GM19043 (cell line): ENCODE measurements around the gene DENND1A.

Experiments
- ATAC-seq: cut with Tn5 transposase; IDR thresholded peaks from one replicate; pipeline ENCODE4 v1.9.1; 2021; ENCODE audit warnings: low read depth; ENCODE audit not compliant: unreplicated experiment

DENND1A gene

GRCh38 chr9:123865226-123866000 lies 64.5 kb downstream of the DENND1A start:
- no peak for ATAC-seq

- no peak for ATAC-seq
Measured at GRCh38 chr9:123864251-123864650, 65.7 kb downstream of the DENND1A start.

DNA sequence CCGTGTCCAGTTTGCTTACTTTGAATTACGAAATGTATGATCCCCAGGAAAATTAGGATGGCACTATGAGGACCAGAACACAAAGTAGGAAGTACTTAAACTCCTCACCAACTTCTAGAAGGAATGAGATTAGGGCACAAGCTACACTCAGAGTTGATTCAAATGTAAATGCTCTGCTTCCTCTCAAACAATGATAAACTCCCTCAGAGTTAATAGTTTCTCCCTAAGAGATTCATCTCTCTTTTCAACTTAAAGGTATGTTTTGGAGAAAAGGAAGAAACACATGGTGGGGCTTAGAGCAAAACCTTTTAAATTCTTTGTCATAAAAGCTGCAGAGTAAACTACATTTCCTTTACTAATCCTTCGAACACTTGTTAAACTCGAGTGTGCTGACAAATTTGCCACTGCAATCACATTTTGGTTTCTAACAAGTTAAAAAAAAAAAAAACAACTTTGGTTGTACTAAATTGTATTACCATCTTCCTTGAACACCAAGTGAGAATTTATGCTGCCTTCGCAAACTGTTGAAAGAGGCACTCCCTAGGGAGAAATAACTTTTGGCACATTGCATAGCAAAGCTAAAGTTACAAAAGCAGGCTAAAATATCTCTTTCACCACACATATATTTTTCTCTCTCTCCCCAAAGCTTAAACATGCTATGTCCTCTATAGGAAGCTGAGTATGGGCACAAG lies 66.6 kb downstream of the DENND1A start:
- ATAC-seq: no peak

DNA sequence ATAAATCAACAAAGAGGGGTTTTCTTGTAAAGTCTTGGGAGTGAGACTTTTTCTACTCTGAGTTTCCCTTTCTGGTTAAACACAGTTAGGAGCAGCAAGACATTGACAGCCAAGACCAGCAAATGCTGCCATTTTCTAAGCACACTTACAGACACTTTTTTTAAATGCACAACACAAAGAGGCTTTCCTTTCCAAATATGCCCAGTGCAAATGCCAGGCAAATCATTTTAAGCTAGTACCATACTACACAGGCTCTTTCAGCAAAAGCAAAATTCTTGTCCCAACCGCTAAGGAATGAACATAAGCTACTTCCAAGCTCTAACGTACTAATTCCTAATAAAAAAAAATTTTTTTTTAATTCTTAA lies 68.2 kb downstream of the DENND1A start:
- no peak for ATAC-seq

DNA sequence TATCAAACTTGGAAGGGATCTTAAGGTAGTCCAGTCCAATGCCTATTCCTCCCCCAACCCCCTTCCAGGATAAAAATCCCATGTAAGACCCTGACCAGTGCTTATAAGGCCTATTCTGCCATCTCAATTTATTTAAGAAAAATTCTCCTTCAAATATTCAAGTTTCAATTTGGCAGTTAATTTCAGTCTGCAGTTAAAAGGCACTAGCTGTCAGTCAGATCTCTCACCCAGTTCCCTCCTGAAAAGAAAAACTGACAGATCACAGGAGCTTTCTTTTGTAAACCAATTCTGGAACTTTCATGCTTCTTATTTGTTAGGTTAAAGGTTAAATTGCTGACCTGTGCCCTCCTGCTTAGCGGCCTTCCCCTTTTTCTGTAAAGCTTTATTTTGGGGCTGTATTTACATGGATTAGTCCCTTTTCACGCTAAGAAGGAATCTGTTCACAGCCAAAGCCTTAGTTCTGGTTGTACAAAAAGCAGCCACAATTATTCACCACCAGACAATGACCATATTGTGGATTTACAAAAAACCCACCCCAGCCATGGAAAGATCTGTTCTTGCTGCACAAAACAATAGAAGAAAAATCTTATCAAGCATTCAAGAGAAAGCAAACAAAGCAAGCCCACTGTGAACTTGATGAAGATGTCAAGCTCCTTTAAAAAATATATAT lies 68.7 kb downstream of the DENND1A start:
- ATAC-seq: no peak

GRCh38 chr9:123860603-123861002 lies 69.3 kb downstream of the DENND1A start:
- no peak for ATAC-seq

DNA sequence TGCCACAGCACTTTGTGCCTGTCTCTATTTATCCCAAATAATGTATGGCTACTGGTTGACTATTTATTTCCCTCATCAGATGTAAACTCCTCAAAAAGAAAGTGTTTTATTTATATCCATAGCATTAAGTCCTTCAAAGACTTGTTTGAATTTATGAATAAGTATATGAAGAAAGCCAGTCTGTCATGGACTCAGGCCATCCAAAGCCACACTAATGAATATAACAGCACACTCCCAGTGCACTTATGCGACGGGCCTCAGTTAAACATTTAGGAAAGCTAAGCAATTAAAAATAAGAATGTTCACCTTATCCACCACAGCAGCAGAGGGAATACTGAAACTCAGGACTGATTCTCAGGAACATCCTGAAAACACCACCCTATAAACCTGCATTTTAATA lies 77.5 kb downstream of the DENND1A start:
- ATAC-seq: no peak

- no peak for ATAC-seq
Measured at GRCh38 chr9:123851851-123852250, 78.1 kb downstream of the DENND1A start.

DNA sequence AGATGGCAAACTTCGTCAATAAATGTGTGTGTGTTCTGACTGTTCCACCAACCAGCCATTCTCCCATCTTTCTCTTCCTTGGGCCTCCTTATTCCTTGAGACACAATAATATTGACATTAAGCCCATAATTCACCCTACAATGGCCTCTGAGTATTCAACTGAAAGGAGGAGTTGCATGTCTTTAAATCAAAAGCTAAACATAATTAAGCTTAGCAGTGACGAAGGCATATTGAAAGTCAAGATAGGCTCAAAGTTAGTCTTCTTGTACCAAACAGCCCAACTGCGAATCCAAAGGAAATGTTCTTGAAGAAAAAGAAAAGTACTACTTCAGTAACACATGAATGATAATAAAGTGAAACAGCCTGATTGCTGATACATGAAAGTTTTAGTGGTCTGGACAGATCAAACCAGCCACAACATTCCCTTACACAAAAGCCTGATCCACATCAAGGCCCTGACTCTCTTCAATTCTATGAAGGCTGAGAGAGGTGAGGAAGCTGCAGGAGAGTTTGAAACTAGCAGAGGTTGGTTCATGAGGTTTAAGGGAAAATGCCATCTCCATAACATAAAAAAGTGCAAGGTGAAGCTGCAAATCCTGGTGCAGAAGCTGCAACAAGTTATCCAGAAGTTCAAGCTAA lies 81.4 kb downstream of the DENND1A start:
- no peak for ATAC-seq

DNA sequence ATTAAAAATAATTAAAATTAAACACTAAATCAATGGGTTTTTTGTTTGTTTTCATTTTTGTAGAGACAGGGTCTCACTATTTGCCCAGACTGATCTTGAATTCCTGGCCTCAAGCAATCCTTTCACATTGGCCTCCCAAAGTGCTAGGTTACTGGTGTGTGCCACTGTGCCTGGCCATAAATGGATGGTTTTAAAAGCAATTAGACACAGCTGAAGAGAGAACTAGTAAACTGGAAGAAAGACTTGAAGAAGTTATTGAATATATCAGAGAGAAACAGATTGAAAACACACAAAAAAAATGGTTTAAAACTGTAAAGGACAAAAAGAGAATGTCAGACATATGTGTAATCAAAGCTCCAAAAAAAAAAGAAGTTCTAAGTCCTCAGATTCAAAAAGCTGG lies 83.0 kb downstream of the DENND1A start:
- no peak for ATAC-seq

GRCh38 chr9:123843703-123844102 lies 86.2 kb downstream of the DENND1A start:
- ATAC-seq: no peak

DNA sequence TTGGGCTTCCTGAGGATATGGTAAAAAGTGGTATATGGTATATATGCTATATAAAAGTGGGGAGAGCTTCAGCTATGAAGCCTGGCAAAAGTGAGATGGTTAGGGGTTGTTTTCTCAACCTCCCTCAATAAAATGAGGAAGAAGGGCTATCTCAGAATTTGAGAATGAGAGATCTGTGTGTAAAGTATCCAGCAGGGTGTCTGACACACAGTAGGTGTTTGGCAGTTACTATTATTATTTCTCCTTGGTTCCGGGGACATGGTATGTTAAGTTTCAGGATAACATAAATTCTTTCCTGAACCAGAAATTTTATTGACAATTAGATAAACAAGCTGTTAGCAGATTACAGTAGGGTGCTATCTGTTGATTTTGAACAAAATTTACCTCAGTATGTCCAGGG lies 94.1 kb downstream of the DENND1A start:
- no peak for ATAC-seq

DNA sequence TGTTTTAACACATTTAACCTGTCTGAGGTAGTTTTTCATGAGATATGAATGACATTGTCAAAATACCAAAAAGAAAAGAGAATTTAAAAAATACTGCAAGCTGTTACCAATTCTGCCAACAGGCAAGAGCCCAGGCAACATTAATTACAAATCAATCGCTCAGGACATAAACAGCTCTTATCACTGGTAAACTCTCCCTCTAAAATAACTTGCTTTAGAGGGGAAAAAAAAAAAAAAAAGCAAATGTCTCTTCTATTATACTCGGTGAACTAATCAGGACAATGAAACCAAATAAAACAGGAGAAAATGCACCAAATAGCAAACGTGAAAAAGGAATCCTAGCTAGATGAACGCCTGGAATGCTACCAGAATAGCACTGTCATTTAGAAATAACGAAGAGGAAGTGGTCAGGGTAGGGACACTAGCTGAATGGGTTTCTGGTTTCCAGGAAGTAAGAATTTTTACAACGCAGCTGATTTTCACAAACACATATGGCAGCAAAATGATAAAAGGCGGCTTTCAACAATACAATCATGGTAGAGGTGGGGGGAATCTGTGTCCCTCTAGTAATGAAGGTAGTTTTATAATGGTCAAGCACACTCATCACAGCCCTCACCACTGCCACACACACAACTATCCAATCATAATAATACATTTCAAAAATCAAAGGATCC lies 94.9 kb downstream of the DENND1A start:
- ATAC-seq: no peak

- ATAC-seq: no peak
Measured at GRCh38 chr9:123834218-123834888, 95.6 kb downstream of the DENND1A start.

- ATAC-seq: no peak
Measured at GRCh38 chr9:123832858-123833650, 96.9 kb downstream of the DENND1A start.

DNA sequence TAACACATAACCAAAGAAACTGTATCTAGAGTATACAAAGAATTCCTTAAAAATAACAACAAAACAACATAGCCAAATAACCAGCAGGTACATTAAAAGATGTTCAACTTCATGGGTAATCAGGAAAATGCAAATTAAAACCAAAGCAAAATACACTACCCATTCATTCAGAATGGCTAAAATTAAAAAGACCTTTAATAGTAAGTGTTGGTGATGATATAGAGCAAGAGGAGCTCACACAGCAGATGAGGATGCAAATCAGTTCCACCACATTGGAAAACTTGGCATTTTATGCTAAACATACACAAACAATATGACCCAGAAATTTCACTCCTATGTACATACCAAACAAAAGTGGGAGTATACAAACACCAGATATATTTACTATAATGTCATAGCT lies 97.8 kb downstream of the DENND1A start:
- no peak for ATAC-seq

- no peak for ATAC-seq
Measured at GRCh38 chr9:123828449-123828848, 101.5 kb downstream of the DENND1A start.

DNA sequence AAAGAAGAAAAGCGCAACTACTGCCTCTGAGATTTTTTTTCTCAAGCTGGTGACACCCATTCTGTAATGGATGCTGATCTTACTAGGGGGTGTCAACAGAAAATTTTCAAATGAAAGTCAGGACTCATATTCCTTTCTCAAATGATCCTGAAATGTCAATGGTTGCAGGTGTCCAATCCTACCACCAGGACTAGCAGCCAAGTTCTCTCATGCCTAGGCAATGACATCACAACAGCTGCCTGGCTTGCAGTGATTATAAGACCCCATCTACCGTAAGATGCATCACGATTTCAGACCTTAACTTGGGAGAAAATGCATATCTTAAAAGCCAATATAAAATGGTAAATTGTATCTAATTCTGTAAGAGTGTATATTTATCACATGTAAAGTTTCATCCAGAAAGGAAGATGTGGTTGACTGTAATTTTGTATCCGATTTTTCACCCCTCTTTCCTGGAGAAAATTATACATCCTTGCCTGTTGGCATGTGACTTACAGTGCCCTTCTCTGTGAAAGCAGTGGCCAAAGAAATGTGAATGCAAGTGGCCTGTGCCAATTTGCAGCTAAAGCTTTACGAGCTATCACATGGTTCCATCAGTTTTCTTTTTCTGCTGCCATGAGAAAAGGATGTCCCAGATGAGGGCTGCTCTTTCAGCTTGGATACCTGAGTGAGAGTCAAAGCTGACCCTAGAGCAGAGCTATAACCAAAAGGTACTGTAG lies 104.4 kb downstream of the DENND1A start:
- ATAC-seq: no peak
